ENCODE results near the gene RPS6KA5.

DNA sequence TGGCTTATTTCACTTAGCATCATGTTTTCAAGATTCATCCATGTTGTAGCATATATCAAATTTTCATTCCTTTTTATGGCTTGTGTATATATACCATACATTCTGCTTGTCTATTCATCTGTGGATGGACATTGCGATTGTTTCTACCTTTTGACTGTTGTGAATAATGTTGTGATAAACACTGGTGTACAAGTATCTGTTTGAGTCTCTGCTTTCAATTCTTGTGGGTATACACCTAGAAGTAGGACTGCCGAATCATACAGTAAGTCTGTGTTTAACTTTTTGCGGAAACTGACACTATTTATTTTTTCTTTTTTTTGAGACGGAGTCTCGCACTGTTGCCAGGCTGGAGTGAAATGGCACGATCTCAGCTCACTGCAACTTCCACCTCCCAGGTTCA lies 19.6 kb upstream of the RPS6KA5 start:
- TF ChIP-seq, protein P1, sequence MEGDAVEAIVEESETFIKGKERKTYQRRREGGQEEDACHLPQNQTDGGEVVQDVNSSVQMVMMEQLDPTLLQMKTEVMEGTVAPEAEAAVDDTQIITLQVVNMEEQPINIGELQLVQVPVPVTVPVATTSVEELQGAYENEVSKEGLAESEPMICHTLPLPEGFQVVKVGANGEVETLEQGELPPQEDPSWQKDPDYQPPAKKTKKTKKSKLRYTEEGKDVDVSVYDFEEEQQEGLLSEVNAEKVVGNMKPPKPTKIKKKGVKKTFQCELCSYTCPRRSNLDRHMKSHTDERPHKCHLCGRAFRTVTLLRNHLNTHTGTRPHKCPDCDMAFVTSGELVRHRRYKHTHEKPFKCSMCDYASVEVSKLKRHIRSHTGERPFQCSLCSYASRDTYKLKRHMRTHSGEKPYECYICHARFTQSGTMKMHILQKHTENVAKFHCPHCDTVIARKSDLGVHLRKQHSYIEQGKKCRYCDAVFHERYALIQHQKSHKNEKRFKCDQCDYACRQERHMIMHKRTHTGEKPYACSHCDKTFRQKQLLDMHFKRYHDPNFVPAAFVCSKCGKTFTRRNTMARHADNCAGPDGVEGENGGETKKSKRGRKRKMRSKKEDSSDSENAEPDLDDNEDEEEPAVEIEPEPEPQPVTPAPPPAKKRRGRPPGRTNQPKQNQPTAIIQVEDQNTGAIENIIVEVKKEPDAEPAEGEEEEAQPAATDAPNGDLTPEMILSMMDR (IDR thresholded peaks at IDR 0.05 in 2 of 3, conservative IDR thresholded peaks at IDR 0.05 in 1 of 3; ENCODE audit: borderline replicate concordance in 1 of 3, insufficient read depth in 1 of 3, low read depth in 2 of 3, low read length in 2 of 3): no peak
- TF ChIP-seq ZNF274 (IDR thresholded peaks at IDR 0.05; ENCODE audit: low read depth, low read length): no peak

Data from HCT116 (cell line).